ENCODE results near the gene TCF23.

Gene TCF23

DNA sequence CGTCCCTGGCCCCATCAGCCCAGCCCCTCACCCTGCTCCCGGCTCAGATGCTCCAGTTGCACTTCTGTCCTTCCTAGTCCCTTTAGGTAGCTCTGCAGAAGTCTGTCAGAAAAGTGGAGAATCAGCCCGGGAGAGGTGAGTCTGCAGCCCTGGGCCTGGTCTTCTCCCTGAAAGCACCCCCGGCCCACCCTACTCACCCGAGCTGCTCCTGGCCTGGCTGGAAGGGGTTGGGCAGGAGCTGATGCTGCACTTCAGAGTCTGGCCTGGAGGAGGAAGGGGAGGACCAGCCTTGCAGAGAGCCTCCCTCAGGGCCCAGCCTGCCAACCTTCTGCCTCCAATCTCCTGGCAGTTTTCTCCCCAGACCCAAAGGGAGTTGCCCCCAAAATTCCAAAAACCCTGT, 46.5 kb upstream of the TCF23 start:
- no peaks in the 10 kb centered on the region for H3K36me3 ChIP-seq (ENCODE audit: insufficient read depth, low read length)
- H3K4me1 ChIP-seq (ENCODE audit: insufficient read depth, low read length, poor library complexity, severe bottlenecking), result no peaks in the 10 kb centered on the region
- H3K27me3 ChIP-seq (ENCODE audit: insufficient read depth, low read length, poor library complexity, severe bottlenecking), result no peaks in the 10 kb centered on the region
- H4K20me1 ChIP-seq (ENCODE audit: insufficient read depth, low read length, poor library complexity, severe bottlenecking), result no peaks in the 10 kb centered on the region
- H3K4me3 ChIP-seq (ENCODE audit: low read length, poor library complexity, severe bottlenecking), result no peak overlapping the region
- no peaks in the 10 kb centered on the region for H3K9me3 ChIP-seq (ENCODE audit: insufficient read depth, low read depth, low read length)
- H3K9ac ChIP-seq (ENCODE audit: low read depth, low read length, poor library complexity, severe bottlenecking), result no peak overlapping the region
- TF ChIP-seq, protein P1, sequence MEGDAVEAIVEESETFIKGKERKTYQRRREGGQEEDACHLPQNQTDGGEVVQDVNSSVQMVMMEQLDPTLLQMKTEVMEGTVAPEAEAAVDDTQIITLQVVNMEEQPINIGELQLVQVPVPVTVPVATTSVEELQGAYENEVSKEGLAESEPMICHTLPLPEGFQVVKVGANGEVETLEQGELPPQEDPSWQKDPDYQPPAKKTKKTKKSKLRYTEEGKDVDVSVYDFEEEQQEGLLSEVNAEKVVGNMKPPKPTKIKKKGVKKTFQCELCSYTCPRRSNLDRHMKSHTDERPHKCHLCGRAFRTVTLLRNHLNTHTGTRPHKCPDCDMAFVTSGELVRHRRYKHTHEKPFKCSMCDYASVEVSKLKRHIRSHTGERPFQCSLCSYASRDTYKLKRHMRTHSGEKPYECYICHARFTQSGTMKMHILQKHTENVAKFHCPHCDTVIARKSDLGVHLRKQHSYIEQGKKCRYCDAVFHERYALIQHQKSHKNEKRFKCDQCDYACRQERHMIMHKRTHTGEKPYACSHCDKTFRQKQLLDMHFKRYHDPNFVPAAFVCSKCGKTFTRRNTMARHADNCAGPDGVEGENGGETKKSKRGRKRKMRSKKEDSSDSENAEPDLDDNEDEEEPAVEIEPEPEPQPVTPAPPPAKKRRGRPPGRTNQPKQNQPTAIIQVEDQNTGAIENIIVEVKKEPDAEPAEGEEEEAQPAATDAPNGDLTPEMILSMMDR (conservative IDR thresholded peaks at IDR 0.05; ENCODE audit: low read length), result no peak
- TF ChIP-seq EZH2phosphoT487 (IDR thresholded peaks at IDR 0.05; ENCODE audit: borderline replicate concordance), result no peak
- H3K4me2 ChIP-seq (ENCODE audit: low read depth, low read length, poor library complexity, severe bottlenecking), result no peak overlapping the region
- H3K9me2 ChIP-seq (replicated peaks; ENCODE audit: low read depth, low read length), result no peaks in the 10 kb centered on the region
- no peaks in the 10 kb centered on the region for H3K79me2 ChIP-seq (ENCODE audit: insufficient read depth, low read length)
- H2AFZ ChIP-seq (ENCODE audit: low read length), result no peak overlapping the region
- H3F3A ChIP-seq (ENCODE audit: low read depth), result no peaks in the 10 kb centered on the region

DNA sequence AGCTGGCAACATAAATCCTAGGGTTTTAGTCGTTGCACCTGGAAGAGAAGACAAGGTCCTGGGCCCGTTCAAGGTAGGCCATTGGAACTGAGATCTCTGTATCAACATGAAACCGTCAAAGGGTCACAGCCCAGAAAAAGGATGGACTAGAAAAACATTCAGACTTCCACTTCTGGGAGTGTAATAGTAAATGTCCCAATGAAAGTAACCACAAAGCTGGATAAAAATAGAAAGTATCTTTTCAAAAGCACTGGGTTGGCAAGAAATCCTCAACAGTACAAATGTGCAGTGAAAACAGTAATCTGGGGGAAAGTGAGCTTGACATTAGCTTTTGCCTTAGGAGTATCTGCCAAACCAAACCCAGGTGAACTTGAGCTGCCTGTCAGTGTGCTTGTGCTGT, 42.8 kb upstream of the TCF23 start:
- H3K9me3 ChIP-seq (ENCODE audit: insufficient read depth, low read depth, low read length), result no peaks in the 10 kb centered on the region
- H3F3A ChIP-seq (ENCODE audit: low read depth), result no peaks in the 10 kb centered on the region
- H3K4me2 ChIP-seq (ENCODE audit: low read depth, low read length, poor library complexity, severe bottlenecking), result no peak overlapping the region
- H3K4me3 ChIP-seq (ENCODE audit: low read length, poor library complexity, severe bottlenecking), result no peak overlapping the region
- no peak for TF ChIP-seq EZH2phosphoT487 (IDR thresholded peaks at IDR 0.05; ENCODE audit: borderline replicate concordance)
- TF ChIP-seq, protein P1 (conservative IDR thresholded peaks at IDR 0.05; ENCODE audit: low read length), result no peak
- H3K79me2 ChIP-seq (ENCODE audit: insufficient read depth, low read length), result no peaks in the 10 kb centered on the region
- no peak overlapping the region for H2AFZ ChIP-seq (ENCODE audit: low read length)
- no peaks in the 10 kb centered on the region for H3K27me3 ChIP-seq (ENCODE audit: insufficient read depth, low read length, poor library complexity, severe bottlenecking)
- H3K36me3 ChIP-seq (ENCODE audit: insufficient read depth, low read length), result no peaks in the 10 kb centered on the region
- H4K20me1 ChIP-seq (ENCODE audit: insufficient read depth, low read length, poor library complexity, severe bottlenecking), result no peaks in the 10 kb centered on the region
- H3K9me2 ChIP-seq (replicated peaks; ENCODE audit: low read depth, low read length), result no peaks in the 10 kb centered on the region
- no peaks in the 10 kb centered on the region for H3K4me1 ChIP-seq (ENCODE audit: insufficient read depth, low read length, poor library complexity, severe bottlenecking)
- no peak overlapping the region for H3K9ac ChIP-seq (ENCODE audit: low read depth, low read length, poor library complexity, severe bottlenecking)

DNA sequence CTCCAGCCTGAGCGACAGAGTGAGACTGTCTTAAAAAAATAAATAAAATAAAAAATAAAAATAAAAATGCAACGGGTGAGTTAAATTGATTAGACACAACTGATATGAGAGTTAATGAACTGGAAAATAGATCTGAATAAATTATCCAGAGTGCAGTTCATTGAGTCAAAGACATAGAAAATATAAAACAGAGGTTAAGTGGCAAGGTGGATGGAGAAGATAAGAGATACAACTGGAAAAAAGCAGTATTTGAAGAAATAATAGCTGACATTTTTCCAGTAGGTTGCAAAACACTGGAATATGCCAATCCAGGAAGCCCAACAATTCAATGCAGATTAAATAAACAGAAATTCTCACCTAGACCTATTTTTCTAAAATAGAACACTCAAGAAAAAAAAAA, 40.6 kb upstream of the TCF23 start:
- Histone ChIP-seq H3K36me3 (ENCODE audit: insufficient read depth, low read length) (no peaks in the 10 kb centered on the region), H2AFZ (ENCODE audit: low read length) (no peak overlapping the region), H3K4me1 (ENCODE audit: insufficient read depth, low read length, poor library complexity, severe bottlenecking) (no peaks in the 10 kb centered on the region), H3K9me3 (ENCODE audit: insufficient read depth, low read depth, low read length) (no peaks in the 10 kb centered on the region), H3F3A (ENCODE audit: low read depth) (no peaks in the 10 kb centered on the region; the same call in 1 of the 2 replicates), H3K4me3 (ENCODE audit: low read length, poor library complexity, severe bottlenecking) (no peak overlapping the region), H3K9me2 (replicated peaks; ENCODE audit: low read depth, low read length) (no peaks in the 10 kb centered on the region), H3K4me2 (ENCODE audit: low read depth, low read length, poor library complexity, severe bottlenecking) (no peak overlapping the region), H4K20me1 (ENCODE audit: insufficient read depth, low read length, poor library complexity, severe bottlenecking) (no peaks in the 10 kb centered on the region), H3K79me2 (ENCODE audit: insufficient read depth, low read length) (no peaks in the 10 kb centered on the region), H3K9ac (ENCODE audit: low read depth, low read length, poor library complexity, severe bottlenecking) (no peak overlapping the region), H3K27me3 (ENCODE audit: insufficient read depth, low read length, poor library complexity, severe bottlenecking) (no peaks in the 10 kb centered on the region)
- TF ChIP-seq, protein P1 (conservative IDR thresholded peaks at IDR 0.05; ENCODE audit: low read length), result no peak
- no peak for TF ChIP-seq EZH2phosphoT487 (IDR thresholded peaks at IDR 0.05; ENCODE audit: borderline replicate concordance)

All from Loucy (cell line).